Measurements from ENCODE around the gene GABRB1.
A peak's percentile ranks its signal among the peaks of the same experiment; 100 is the strongest.

GABRB1 gene

GRCh38 chr4:47444031-47444430, 412.7 kb downstream of the GABRB1 start:
- Histone ChIP-seq H3K27ac (ENCODE audit: low read length, poor library complexity, severe bottlenecking) (no peak overlapping the region), H2AFZ (ENCODE audit: low read depth, low read length) (no peak overlapping the region), H3K4me2 (ENCODE audit: low read length, poor library complexity, severe bottlenecking) (no peak overlapping the region), H3K27me3 (ENCODE audit: control insufficient read depth in 1 of 2, insufficient read depth in 1 of 2, low read length in 2 of 2) (no peaks in the 10 kb centered on the region), H2BK12ac (ENCODE audit: low read length in 2 of 2) (no peak overlapping the region), H2BK5ac (ENCODE audit: low read depth, low read length, poor library complexity, severe bottlenecking) (no peak overlapping the region), H3K4ac (ENCODE audit: low read depth in 1 of 2, low read length in 2 of 2) (no peak overlapping the region), H2BK120ac (ENCODE audit: low read depth, low read length) (no peak overlapping the region), H2AK5ac (ENCODE audit: low read length, severe bottlenecking) (no peak overlapping the region), H3K18ac (ENCODE audit: low read depth in 1 of 2, low read length in 2 of 2) (no peak overlapping the region), H2BK15ac (ENCODE audit: low read depth, poor library complexity, severe bottlenecking) (no peak overlapping the region), H3K4me1 (ENCODE audit: control insufficient read depth, insufficient read depth, low read depth, low read length) (no peaks in the 10 kb centered on the region), H3K9me3 (ENCODE audit: control insufficient read depth, low read length) (no peaks in the 10 kb centered on the region), H4K91ac (ENCODE audit: low read length) (no peak overlapping the region), H3K9ac (ENCODE audit: low read length) (no peak overlapping the region), H3K36me3 (ENCODE audit: control insufficient read depth in 1 of 2, insufficient read depth in 2 of 2, low read depth in 1 of 2, low read length in 2 of 2) (peaks cover 0 to 1% of the 10 kb centered on the region in 2 experiments), H3K23ac (ENCODE audit: low read length in 2 of 2) (no peak overlapping the region), H3K4me3 (ENCODE audit: insufficient read depth in 1 of 2, low read depth in 1 of 2, low read length in 2 of 2) (no peak overlapping the region), H3K79me1 (replicated peaks; ENCODE audit: low read length, poor library complexity, severe bottlenecking) (peaks cover 4% of the 10 kb centered on the region), H4K8ac (ENCODE audit: low read length) (no peak overlapping the region), H3K14ac (ENCODE audit: low read length in 2 of 2) (no peak overlapping the region)
- no peak for DNase-seq
- 96% methylated on average over 2 of the region's 2 CpGs for WGBS

DNA sequence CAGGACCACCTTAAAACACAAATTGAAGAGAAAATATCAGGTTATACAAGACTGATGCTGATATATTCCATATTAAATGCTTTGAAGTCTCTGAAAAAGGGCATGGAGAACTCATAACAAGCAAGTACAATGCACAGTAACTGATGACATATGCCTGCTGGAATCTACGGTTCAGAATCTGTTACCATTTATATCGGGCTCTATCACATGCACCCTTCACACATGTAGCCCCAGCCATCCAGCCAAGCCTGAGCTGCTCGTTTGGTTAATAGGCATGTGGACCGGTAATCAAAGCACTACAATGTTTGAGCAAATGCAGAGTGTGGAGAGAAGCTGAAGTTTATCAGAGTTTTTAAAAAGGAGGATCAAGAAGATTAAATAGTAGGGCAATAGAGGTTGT, 420.3 kb downstream of the GABRB1 start:
- Histone ChIP-seq H3K36me3 (ENCODE audit: control insufficient read depth in 1 of 2, insufficient read depth in 2 of 2, low read depth in 1 of 2, low read length in 2 of 2) (peaks cover 10 to 56% of the 10 kb centered on the region in 2 experiments), H3K4me2 (ENCODE audit: low read length, poor library complexity, severe bottlenecking) (no peak overlapping the region), H3K4ac (ENCODE audit: low read depth in 1 of 2, low read length in 2 of 2) (no peak overlapping the region), H2BK15ac (ENCODE audit: low read depth, poor library complexity, severe bottlenecking) (no peak overlapping the region), H3K14ac (ENCODE audit: low read length in 2 of 2) (no peak overlapping the region), H4K91ac (ENCODE audit: low read length) (no peak overlapping the region), H3K79me1 (replicated peaks; ENCODE audit: low read length, poor library complexity, severe bottlenecking) (peaks cover 4% of the 10 kb centered on the region), H3K18ac (ENCODE audit: low read depth in 1 of 2, low read length in 2 of 2) (no peak overlapping the region), H2BK120ac (ENCODE audit: low read depth, low read length) (no peak overlapping the region), H3K9me3 (ENCODE audit: control insufficient read depth, low read length) (no peaks in the 10 kb centered on the region), H2BK12ac (ENCODE audit: low read length in 2 of 2) (no peak overlapping the region), H2AK5ac (ENCODE audit: low read length, severe bottlenecking) (no peak overlapping the region), H3K4me3 (ENCODE audit: insufficient read depth in 1 of 2, low read depth in 1 of 2, low read length in 2 of 2) (peak overlapping the region in 1 of 2 experiments; percentile 3), H2BK5ac (ENCODE audit: low read depth, low read length, poor library complexity, severe bottlenecking) (no peak overlapping the region), H3K27ac (ENCODE audit: low read length, poor library complexity, severe bottlenecking) (no peak overlapping the region), H3K9ac (ENCODE audit: low read length) (peak overlapping the region; percentile 44), H2AFZ (ENCODE audit: low read depth, low read length) (no peak overlapping the region), H3K23ac (ENCODE audit: low read length in 2 of 2) (no peak overlapping the region), H4K8ac (ENCODE audit: low read length) (no peak overlapping the region), H3K4me1 (ENCODE audit: control insufficient read depth, insufficient read depth, low read depth, low read length) (no peaks in the 10 kb centered on the region), H3K27me3 (ENCODE audit: control insufficient read depth in 1 of 2, insufficient read depth in 1 of 2, low read length in 2 of 2) (no peaks in the 10 kb centered on the region)
- no peak for DNase-seq
- WGBS, result 64% methylated on average over 3 of the region's 4 CpGs

DNA sequence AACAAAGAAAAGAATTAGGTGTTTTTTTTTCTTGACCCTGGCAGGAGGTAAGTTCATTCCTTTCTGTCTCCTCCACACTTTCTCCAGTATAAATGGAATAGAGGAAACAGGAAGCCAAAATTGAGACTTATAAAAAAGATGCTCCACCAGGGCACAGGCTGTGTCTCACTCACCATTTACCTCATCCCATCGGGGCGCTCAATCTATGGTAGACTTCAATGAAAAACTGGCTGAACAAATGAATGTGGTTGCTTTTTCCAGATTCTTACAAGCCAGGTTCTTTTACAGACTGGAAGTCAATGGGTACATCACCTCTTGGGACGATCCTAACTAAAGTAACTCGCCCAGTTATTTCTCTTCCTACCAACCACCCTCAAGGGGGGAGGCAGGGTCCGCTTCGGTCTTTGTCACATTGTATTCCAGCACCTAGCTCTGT, 431.4 kb downstream of the GABRB1 start:
- Histone ChIP-seq H3K4me1 (ENCODE audit: control insufficient read depth, insufficient read depth, low read depth, low read length) (peaks cover 2% of the 10 kb centered on the region), H4K8ac (ENCODE audit: low read length) (peak overlapping the region; percentile 83), H3K23ac (ENCODE audit: low read length in 2 of 2) (no peak overlapping the region), H3K27ac (ENCODE audit: low read length, poor library complexity, severe bottlenecking) (peak overlapping the region; percentile 28), H3K4me2 (ENCODE audit: low read length, poor library complexity, severe bottlenecking) (peak overlapping the region; percentile 79), H3K4me3 (ENCODE audit: insufficient read depth in 1 of 2, low read depth in 1 of 2, low read length in 2 of 2) (peak overlapping the region; percentile 86 to 96), H3K36me3 (ENCODE audit: control insufficient read depth in 1 of 2, insufficient read depth in 2 of 2, low read depth in 1 of 2, low read length in 2 of 2) (peaks cover 0 to 22% of the 10 kb centered on the region in 2 experiments), H2BK120ac (ENCODE audit: low read depth, low read length) (peak overlapping the region; percentile 85), H2AFZ (ENCODE audit: low read depth, low read length) (peak overlapping the region; percentile 95), H3K14ac (ENCODE audit: low read length in 2 of 2) (peak overlapping the region in 1 of 2 experiments; percentile 61), H3K9me3 (ENCODE audit: control insufficient read depth, low read length) (no peaks in the 10 kb centered on the region), H3K9ac (ENCODE audit: low read length) (peak overlapping the region; percentile 85), H3K27me3 (ENCODE audit: control insufficient read depth in 1 of 2, insufficient read depth in 1 of 2, low read length in 2 of 2) (no peaks in the 10 kb centered on the region), H2BK5ac (ENCODE audit: low read depth, low read length, poor library complexity, severe bottlenecking) (peak overlapping the region; percentile 49), H2AK5ac (ENCODE audit: low read length, severe bottlenecking) (no peak overlapping the region), H2BK12ac (ENCODE audit: low read length in 2 of 2) (no peak overlapping the region), H4K91ac (ENCODE audit: low read length) (peak overlapping the region; percentile 81), H2BK15ac (ENCODE audit: low read depth, poor library complexity, severe bottlenecking) (no peak overlapping the region), H3K79me1 (replicated peaks; ENCODE audit: low read length, poor library complexity, severe bottlenecking) (peaks cover 14% of the 10 kb centered on the region), H3K4ac (ENCODE audit: low read depth in 1 of 2, low read length in 2 of 2) (peak overlapping the region in 1 of 2 experiments; percentile 94), H3K18ac (ENCODE audit: low read depth in 1 of 2, low read length in 2 of 2) (peak overlapping the region; percentile 98 to 99)
- no peak for DNase-seq
- 0% methylated on average over 4 of the region's 6 CpGs for WGBS

- peak within 1 kb of the TSS; percentile 95 for H2AFZ ChIP-seq (ENCODE audit: low read depth, low read length)
- no peak within 1 kb of the TSS for H2BK15ac ChIP-seq (ENCODE audit: low read depth, poor library complexity, severe bottlenecking)
- H3K27ac ChIP-seq (ENCODE audit: low read length, poor library complexity, severe bottlenecking), result peak within 1 kb of the TSS; percentile 28
- peak within 1 kb of the TSS; percentile 85 for H2BK120ac ChIP-seq (ENCODE audit: low read depth, low read length)
- peak within 1 kb of the TSS; percentile 60 for H2BK5ac ChIP-seq (ENCODE audit: low read depth, low read length, poor library complexity, severe bottlenecking)
- H3K36me3 ChIP-seq (ENCODE audit: control insufficient read depth in 1 of 2, insufficient read depth in 2 of 2, low read depth in 1 of 2, low read length in 2 of 2), result peaks cover 0 to 17% of the 10 kb centered on the region in 2 experiments
- peak within 1 kb of the TSS; percentile 81 for H4K91ac ChIP-seq (ENCODE audit: low read length)
- H3K9ac ChIP-seq (ENCODE audit: low read length), result peak within 1 kb of the TSS; percentile 85
- peak; percentile 97 for DNase-seq
- H3K27me3 ChIP-seq (ENCODE audit: control insufficient read depth in 1 of 2, insufficient read depth in 1 of 2, low read length in 2 of 2), result no peaks in the 10 kb centered on the region
- H4K8ac ChIP-seq (ENCODE audit: low read length), result peak within 1 kb of the TSS; percentile 83
- peak within 1 kb of the TSS in 1 of 2 experiments; percentile 94 for H3K4ac ChIP-seq (ENCODE audit: low read depth in 1 of 2, low read length in 2 of 2)
- peak within 1 kb of the TSS; percentile 98 to 99 for H3K18ac ChIP-seq (ENCODE audit: low read depth in 1 of 2, low read length in 2 of 2)
- peak within 1 kb of the TSS; percentile 79 for H3K4me2 ChIP-seq (ENCODE audit: low read length, poor library complexity, severe bottlenecking)
- H3K14ac ChIP-seq (ENCODE audit: low read length in 2 of 2), result peak within 1 kb of the TSS in 1 of 2 experiments; percentile 89
- H3K4me1 ChIP-seq (ENCODE audit: control insufficient read depth, insufficient read depth, low read depth, low read length), result peaks cover 2% of the 10 kb centered on the region
- H2AK5ac ChIP-seq (ENCODE audit: low read length, severe bottlenecking), result no peak within 1 kb of the TSS
- peak within 1 kb of the TSS; percentile 86 to 96 for H3K4me3 ChIP-seq (ENCODE audit: insufficient read depth in 1 of 2, low read depth in 1 of 2, low read length in 2 of 2)
- H3K9me3 ChIP-seq (ENCODE audit: control insufficient read depth, low read length), result no peaks in the 10 kb centered on the region
- H3K79me1 ChIP-seq (replicated peaks; ENCODE audit: low read length, poor library complexity, severe bottlenecking), result peaks cover 14% of the 10 kb centered on the region
- WGBS, result under 1% methylated on average over 49 of the region's 51 CpGs
- H2BK12ac ChIP-seq (ENCODE audit: low read length in 2 of 2), result peak within 1 kb of the TSS; percentile 78 to 84
- peak within 1 kb of the TSS in 1 of 2 experiments; percentile 56 for H3K23ac ChIP-seq (ENCODE audit: low read length in 2 of 2)
Measured at GRCh38 chr4:47463235-47463956, 432.0 kb downstream of the GABRB1 start, which contains the start of gene COMMD8. Gene COMMD8, minus strand, starts transcription at chr4:47463702. Its CDS starts 51 bp downstream, at chr4:47463651.
